HG03457 (cell line): Measurements from ENCODE around the gene MAEA.

Experiments
- ATAC-seq: cut with Tn5 transposase; IDR thresholded peaks from one replicate; pipeline ENCODE4 v1.9.1; 2021; ENCODE audit warnings: moderate number of reproducible peaks; ENCODE audit not compliant: unreplicated experiment

Gene MAEA

DNA sequence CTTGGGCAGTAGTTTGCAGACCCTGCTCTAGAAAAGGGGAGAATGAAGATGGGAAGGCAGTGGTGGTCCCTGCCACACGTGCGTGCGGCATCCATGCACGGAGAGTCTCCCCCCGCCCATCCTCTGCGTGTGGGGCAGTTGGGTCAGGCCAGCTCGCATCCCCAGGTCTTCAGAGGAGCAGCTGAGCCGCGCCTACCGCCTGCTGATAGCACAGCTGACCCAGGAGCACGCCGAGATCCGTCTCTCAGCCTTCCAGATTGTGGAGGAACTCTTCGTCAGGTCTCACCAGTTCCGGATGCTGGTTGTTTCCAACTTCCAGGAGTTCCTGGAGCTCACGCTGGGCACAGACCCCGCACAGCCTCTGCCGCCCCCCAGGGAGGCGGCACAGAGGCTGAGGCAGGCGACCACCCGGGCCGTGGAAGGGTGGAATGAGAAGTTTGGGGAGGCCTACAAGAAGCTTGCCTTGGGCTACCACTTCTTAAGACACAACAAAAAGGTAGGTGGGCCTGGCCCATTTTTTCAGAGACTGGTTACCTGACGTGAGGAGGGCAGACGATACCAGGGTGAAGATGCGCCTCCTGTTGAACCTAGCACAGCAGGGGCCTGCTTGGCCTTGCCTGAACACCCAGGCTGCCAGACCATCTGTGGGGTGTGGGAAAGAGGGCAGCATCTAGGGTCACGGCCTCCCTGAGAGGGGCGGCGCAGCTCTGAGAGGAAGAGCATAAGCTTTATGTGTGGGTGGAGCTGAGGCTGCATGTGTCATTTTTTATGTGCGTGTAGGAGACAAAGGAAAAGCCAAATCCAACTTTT, 59.9 kb downstream of the MAEA start:
- no peak for ATAC-seq

DNA sequence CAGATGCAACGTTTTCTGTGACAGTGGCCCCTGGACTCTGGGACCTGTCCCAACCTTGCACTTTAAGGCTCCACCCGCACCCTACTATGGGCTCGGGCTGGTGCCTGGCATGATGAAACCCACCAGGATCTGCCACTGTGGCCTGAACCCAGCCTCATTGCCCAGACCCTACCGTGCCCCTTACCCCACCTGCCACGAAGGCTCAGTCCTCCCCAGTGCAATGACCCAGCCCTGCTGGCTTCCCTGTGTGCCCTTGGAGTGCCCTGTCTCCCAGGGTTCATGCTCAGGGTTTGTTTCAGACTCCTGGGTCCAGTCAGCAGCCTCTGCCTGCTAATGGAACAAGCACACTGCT, 60.5 kb downstream of the MAEA start:
- no peak for ATAC-seq

DNA sequence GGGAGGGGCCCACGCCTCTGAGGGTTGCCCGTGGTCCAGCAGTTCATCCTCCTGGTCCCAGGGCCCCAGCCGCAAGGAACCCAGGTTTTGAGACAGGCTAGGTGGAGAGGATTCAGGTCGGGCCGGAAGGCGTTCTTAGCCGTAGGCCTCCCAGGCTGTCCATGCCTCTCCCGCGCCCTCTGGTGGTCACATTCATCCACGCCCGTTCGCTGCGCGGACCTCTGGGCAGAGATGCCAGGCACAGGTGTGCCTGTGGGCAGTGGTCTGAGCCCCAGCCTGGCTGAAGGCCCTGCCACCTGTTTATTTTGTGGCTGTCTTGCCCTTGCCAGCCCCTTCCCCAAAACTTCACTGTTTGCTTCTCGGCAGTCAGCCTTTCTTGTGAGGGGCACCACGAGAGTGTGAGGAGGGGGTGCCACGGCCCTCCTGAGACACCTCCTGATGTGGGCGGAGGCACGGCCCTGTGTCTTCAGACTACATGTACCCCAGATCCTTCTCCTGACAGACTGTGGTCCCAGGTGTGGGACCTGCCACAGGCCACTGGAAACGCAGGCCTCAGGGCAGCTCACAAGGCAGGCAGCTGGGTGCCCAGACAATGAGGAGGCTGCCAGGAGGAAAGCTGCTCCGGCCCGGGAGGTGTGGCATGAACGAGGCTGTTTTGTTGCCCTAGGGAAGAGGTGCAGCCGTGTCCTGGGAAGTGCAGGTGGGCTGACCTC, 62.3 kb downstream of the MAEA start:
- ATAC-seq = no peak

DNA sequence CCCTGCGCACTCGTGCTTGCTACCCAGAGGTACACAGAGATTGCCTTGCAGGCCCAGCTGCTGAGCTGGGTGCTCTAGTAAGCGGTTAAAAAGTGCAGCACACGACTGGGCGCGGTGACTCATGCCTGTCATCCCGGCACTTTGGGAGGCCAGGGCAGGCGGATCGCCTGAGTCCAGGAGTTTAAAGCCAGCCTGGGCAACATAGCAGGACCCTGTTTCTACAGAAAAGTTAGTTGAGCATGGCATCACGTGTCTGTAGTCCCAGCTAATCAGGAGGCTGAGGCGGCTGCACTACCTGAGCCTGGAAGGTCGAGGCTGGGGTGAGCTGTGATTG, 62.8 kb downstream of the MAEA start:
- ATAC-seq = no peak

DNA sequence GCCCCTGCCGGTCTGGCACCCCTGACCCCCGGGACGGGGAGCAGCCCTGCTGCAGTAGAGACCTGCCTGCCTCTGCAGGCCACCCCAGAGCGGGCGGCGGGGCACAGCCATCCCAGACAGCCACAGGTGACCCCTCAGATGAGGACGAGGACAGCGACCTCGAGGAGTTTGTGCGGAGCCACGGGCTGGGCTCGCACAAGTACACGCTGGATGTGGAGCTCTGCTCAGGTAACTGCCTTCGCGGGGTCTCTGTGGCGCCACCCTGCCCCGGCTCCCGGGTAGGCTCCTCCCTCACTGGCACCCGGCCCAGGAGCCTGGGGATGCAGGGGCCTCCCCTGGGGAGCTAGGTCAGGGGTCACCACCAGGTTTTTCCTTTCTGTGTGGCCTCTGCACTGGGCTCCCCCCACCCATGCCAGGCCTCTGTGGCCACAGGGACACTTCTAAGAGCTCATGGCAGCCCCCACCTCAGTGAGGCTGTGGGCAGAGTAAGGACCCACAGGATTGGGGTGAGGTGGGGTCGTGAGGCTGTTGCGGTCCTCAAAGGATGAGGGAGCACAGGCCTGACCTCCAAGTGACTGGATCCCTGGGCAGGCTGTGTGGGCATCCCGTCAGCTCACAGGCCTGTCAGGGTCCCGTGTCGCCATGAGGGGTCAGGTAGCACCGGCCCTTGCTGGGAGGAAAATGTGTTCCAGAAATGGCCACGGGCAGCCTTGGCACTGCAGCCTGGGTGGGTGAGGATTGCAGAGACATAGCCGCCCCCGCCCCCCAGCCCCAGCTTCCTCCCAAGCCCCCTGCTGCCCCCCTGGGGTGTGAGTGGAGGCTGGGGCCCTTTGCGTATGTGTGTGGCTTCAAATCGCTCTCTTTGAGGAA, 63.7 kb downstream of the MAEA start:
- ATAC-seq = no peak

DNA sequence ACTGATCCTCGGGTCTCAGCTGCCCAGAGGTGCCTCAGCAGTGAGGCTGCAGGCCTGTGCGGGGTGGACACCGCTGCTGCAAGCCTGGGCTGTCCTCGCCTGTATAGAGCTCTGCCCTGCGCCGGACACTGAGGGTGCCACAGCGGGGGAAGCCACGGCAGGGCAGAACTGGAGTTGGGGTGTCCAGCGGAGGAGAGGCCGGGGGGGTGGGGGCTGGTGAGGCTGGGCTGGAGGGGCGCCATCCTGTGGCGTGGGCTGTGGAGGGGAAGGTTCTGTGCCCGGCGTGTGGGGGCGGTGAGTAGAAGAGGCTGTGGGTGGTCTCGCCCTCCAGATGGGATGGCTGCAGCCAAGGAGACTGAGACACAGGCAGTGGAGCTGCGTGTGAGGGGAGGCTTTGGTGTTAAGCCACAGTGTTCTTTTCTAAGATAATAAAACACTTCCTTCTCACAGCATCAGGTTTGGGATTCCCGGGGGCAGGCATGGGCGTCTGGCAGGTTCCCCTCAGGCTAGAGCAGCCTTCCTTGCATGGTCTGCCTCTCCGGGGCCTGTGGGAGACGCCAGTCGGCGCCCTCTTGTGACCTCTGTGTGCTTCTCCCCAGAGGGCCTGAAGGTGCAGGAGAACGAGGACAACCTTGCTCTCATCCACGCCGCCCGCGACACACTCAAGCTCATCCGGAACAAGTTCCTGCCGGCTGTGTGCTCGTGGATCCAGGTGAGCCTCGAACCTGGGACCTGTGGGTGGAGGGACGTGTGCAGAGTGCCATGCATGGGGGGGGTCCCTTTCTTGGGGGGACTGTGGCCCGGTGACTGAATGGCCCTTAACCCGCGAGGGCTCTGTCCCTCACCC, 64.7 kb downstream of the MAEA start:
- ATAC-seq = no peak

DNA sequence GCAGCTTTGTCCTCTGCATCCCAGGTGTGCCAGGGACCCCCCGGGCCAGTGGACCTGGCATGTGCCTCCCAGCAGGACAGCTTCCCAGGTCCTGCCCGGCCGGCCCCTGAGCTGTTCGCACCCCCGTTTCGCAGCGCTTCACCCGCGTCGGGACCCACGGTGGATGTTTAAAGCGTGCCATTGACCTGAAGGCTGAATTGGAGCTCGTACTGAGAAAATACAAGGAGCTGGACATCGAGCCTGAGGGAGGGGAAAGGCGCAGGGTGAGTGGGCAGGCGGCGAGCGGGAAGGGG, 65.2 kb downstream of the MAEA start:
- ATAC-seq = no peak

DNA sequence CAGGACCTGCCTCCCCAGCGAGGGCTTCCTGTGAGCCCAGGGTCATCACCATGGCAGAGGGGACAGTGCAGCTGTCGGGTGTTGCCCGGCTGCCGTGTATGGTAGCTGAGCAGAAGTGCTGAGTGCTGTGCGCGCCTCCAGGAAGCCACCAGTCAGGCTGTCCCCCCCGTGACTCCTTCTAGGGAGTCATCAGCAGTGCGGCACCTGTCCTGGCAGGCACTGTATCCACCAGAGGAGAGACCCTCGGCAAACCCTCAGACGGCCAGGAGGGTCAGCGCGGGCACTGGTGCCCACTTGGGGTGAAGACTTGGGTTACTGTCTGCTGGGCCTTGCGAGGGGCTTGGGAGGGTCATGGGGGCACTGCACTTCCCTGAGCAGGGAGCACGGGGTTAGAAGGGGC, 65.7 kb downstream of the MAEA start:
- no peak for ATAC-seq

DNA sequence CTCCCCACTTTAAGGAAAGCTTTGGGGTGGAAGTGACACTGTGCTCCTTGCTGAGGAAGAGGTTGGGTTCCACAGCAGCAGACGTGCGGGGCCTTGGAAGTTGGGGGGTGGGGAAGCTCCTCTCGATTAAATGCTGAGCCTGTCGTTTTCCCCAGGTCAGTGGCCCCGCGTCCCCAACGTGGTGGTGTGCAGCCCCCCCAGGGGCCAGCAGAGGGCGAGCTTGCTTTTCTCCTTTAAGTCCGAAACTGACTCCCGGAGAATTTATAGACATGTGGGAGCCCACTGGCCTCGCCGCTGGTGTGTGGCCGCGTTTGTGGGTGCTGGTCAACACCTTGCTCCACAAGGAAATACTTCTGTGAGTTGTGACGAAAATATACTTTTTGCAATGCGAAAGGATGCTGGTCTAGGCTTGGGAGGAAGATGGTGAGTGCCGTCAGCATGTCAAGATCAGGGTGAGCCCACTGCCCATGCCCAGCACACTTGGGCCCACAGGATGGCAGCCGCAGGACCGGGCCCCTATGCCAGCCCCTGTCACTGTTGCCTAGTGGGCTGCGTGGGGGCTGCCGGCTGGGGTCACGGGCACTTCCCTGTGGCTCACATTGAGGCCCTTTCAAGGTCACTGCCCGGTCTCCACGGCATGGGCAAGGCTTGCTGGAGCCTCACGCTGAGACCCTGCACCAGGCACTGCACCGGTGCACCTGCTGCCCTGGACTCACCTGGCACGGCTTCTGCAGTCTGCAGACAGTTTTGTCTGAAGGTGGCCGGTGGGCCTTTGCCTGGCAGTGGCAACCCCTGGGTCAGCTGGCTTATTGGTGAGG, 66.7 kb downstream of the MAEA start:
- ATAC-seq = no peak

DNA sequence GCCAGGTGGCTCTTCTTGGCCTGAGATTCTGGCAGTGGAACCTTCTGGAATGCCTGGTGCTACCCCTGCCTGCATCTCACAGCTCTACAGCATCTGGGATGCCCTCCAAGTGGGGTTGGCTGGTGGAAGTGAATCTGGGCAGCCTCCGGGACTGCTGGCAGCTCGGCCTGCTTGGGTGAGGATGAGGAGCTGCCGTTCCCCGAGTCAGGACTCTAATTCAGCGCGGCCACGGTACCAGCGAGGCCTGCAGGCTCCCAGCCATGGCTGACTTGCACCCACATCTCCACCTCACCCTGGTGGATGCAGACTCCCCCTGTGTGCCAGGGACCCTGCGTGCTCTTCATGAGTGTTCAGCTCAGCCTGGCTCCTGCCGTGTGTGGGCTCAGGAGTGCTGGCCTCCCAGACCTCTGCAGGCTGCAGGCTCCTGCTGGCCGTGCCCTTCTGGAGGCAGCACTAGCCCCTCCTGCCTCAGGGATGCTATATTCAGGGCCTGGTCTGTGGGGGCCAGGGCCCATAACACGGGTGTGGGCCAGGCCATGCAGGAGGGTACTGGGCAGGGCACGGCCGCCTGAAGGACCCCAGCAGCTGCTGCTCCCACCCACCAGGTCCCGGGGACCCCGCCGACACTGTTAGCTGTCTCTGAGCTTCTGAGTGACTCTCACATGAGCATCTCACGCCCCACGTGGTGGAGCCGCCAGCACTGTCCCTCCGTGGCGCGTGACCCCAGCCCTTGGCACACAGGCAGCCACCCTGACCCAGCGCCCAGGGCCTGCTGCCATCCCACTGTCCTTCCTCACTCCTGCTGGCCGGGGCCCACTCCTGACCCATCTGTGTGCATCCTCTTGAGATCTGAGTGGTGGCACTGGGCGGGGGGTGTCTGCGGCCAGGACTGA, 67.9 kb downstream of the MAEA start:
- ATAC-seq = no peak

DNA sequence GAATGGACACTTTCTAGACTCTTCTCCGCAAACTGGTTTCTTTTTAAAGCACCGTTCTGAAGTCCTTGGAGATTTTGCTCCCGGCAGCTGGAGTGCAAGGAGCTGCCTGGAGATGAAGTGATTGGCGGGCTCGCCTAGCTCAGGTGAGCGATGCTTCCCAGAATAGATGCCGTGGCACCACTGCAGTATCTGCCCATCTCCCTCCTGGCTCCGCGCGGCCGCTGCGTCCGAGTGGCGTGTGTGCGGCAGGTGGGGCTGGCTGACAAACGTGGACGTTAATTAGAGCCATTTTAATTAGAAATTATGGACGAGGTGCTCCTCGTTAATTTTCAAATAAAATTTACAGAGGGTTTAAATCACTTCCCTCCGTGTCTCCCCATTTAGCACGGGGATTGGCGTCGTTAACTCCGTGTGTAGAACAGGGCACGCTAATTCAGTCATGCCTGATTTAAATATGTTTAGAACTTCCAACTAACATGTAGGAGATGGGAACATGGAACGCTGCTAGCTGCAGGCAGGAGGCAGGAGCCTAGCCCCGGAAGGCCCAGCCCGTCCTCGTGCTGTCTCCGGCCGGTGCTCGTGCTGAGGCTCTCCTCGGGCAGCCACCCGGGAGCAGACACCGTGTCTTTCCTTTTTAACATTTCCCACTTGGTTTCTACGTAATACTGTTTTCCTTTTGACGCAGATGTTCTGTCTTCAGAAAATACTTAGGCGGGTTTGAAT, 68.9 kb downstream of the MAEA start:
- ATAC-seq = no peak

DNA sequence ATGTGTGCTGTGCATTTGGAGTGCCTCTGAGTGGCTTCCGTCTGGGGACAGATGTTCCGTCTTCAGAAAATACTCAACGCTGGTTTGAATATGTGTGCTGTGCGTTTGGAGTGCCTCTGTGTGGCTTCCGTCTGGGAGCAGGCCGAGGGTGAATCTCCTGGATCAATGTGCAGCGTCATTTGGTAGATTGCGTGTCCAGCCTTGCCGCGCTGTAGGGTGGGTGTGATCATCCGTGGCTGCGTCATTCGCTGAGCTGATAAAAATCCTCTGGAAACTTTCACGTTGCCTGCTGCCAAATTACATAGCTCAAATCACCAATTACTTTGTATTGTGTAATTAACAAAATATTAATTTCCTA, 69.4 kb downstream of the MAEA start:
- ATAC-seq = no peak

DNA sequence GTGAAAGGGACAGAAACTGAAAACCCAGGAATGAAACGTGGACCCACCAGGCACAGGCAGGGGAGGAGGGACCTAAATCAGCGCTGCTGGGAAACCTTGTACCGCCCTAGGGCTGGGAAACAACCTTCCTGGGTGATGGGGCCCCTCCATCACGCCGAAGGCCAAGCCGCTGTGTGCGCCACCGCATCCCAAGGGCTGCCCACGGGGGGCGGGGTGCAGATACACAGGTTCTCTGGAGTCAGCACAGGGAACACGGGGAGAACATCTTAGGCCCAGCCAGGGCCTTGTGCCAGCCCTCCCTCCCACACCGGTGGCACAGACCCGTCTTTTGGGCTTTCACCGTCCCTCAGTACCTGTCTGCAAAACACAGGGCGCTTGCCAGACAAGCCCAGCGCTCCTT, 70.3 kb downstream of the MAEA start:
- no peak for ATAC-seq

DNA sequence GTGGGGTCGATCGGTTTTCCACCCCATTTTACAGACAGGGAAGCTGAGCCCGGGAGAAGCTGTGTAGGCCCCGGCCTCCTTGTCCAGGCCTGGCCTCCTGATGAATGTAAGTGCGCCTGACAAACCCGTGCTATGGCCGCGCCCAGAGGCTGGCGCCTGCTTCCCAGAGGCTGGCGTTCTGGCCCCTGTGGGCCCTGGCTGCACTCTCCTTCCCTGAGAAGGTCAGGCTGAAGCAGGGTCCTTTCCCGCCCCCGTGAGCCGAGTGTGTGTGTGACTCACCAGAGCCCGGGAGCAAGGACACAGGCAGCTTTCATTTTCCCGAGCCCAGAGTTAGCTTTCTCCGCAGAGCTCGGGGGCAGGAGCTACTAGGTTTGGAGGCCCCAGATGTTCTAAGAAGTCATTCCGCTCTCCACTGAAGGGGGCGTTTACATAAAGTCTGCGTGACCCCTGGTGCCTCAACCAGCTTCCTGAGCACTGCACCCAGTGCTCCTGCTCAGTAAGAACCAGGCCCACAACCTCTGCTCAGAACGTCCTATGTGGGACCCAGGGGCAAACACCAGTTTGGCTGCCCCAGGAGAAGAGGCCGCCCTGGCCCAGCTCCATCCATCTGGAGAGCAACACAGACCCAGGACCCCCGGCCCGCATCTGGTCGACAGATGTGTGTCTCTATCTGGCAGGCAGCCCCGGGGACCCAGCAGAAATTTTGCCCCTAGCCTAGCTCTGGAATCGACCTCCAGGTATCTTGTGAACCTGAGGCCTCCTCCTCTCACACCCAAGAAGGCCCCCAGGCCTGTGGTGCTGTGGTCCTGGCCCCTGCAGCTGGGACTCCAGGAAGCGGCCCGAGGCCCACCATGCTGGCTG, 71.0 kb downstream of the MAEA start:
- no peak for ATAC-seq

DNA sequence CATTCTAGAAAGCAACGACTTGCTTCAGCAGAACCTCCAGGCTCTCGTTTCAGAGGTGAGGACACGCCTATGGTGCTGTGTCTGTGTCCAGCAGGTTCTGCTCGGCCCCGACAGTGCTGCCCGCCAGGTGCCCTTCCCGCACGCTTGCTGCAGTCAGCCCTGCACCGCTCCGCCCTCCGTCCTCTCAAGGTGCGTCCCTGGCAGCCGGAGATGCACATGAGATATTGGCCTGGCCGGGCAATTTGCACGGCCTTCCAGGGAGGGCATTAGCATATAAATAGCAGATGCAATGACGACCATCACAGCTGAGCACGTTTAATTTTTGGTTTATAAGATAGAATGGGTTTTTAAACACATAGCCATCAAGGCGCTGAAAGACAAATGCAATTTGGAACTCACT, 71.7 kb downstream of the MAEA start:
- ATAC-seq = no peak

DNA sequence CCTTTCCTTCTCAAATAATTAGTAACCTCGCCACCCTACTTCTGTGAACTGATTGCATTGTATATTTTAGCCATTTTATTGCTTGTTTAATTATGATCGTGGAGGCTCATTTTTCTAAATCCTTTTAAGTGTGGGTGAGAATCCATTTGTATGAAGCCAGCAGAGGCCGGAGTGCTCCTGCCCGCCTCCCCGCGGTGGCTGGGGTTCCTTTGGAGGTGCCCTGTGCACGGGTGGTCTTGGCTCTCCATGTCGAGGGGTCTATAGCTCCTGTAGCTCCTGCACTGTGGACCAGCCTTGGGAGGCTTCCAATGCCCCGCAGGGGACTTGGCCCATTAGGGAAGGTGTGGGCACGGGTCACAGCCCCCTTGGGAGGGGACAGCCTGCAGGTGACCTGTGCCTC, 72.4 kb downstream of the MAEA start:
- ATAC-seq = no peak

DNA sequence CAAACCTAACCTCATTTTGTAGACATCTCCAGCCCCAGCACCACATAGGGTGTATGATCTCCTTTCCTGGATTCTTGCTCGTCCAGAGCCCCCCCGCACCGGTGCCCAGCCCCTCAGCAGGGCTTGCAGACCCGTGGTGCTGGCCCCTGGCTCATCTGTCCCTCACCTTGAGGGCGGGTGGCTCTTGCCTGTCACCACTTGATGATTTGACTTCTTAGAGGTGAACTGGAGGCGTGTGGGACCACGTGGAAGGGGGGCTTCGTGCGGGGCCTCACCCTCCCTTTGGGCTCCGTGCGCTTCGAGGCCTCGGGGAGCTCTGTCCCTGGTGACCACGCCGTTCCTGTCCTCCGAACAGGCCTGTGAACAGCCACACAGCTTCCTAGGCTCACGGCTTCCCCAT, 72.8 kb downstream of the MAEA start:
- no peak for ATAC-seq

DNA sequence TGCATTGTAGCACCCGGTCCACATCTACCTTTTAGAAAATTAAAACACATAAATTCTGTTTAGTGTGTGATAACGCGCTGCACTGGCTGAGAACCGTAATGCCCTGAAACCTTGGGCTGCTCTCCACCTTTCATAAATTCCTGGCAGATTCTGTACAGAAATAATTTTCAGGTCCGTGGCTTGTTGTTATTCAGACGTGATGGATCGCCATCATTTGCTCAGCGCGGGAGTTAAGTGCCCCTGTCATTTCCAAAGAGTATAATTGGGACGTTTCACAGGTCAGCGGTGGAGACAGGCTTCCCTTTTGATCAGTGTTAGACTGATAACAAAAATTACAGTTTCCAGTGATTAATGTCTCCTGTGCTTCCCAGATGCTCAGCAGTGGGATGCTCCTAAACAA, 73.8 kb downstream of the MAEA start:
- ATAC-seq = no peak
